HepG2 (cell line): ENCODE data around the gene GATD1. TPM values are rescaled to one million over a fixed set of nuclear protein-coding genes. Genes with fewer than 3 reads are reported as not detected.

Experiments used
- ETV5 ChIP-seq: IDR thresholded peaks from 2 replicates; pipeline ENCODE4 v1.6.1; 2018; ENCODE audit warnings: missing biosample characterization, missing genetic modification reagents, inconsistent platforms, borderline replicate concordance
- FOXJ3 ChIP-seq: sonication (generic); formaldehyde crosslinking; IDR thresholded peaks from 2 replicates; pipeline ENCODE4 v1.4.0; 2020; ENCODE audit warnings: missing genetic modification reagents, mild to moderate bottlenecking, borderline replicate concordance
- HES4 ChIP-seq: sonication (generic); formaldehyde crosslinking; IDR thresholded peaks from 2 replicates; pipeline ENCODE4 v1.9.0; 2021; ENCODE audit warnings: mild to moderate bottlenecking, missing genetic modification reagents, borderline replicate concordance
- RFX3 ChIP-seq: IDR thresholded peaks from 2 replicates; pipeline ENCODE4 v1.6.1; 2016; ENCODE audit warnings: missing biosample characterization, missing genetic modification reagents
- SCMH1 ChIP-seq: sonication (generic); formaldehyde crosslinking; IDR thresholded peaks from 2 replicates; pipeline ENCODE4 v1.9.0; 2021; ENCODE audit warnings: missing genetic modification reagents, mild to moderate bottlenecking, borderline replicate concordance
- SNAI1 ChIP-seq: sonication (generic); formaldehyde crosslinking; IDR thresholded peaks from 2 replicates; pipeline ENCODE4 v1.5.0; 2020; ENCODE audit warnings: mild to moderate bottlenecking, missing genetic modification reagents, borderline replicate concordance
- SNAPC4 ChIP-seq: sonication (generic); formaldehyde crosslinking; IDR thresholded peaks from 2 replicates; pipeline ENCODE4 v1.4.0; 2020; ENCODE audit warnings: mild to moderate bottlenecking, missing genetic modification reagents
- SP4 ChIP-seq: sonication (generic); formaldehyde crosslinking; IDR thresholded peaks from 2 replicates; pipeline ENCODE4 v1.8.1; 2023; ENCODE audit warnings: mild to moderate bottlenecking, missing genetic modification reagents
- SUZ12 ChIP-seq: fragments of 150-350 bp; IDR thresholded peaks from 2 replicates; pipeline ENCODE4 v1.6.1; 2014; ENCODE audit warnings: low read depth, low read length
- ZNF318 ChIP-seq: sonication (generic); formaldehyde crosslinking; IDR thresholded peaks from 2 replicates; pipeline ENCODE4 v1.4.0; 2020; ENCODE audit warnings: mild to moderate bottlenecking, missing genetic modification reagents
- ZNF7 ChIP-seq: IDR thresholded peaks from 2 replicates; pipeline ENCODE4 v1.6.1; 2016; ENCODE audit warnings: missing biosample characterization, missing genetic modification reagents
- polyA plus RNA-seq, 8 experiments: library from polyadenylated mRNA; depleted of rRNA in 3 of 8; stranded (reverse) in 7 of 8; unstranded in 1 of 8; fragments of >200 nt; fragmentation: Illumina TruSeq in 4 of 8; extraction: Trizol in 4 of 8; gene quantifications; 2 replicates each; pipeline versions ENCODE4 v1.2.1 to v1.2.3, GENCODE V29; 2011 to 2016; ENCODE audit warnings: low read depth in 4 of 8, missing spikeins in 1 of 8, mixed read lengths in 1 of 8; ENCODE audit not compliant: insufficient read depth in 1 of 8
- total RNA-seq, 5 experiments: library from RNA; depleted of rRNA; stranded (reverse); fragments of >200 nt; fragmentation: Illumina TruSeq; extraction: Trizol; gene quantifications; 2 replicates each; pipeline ENCODE4 v1.2.3, GENCODE V29; 2016; ENCODE audit warnings: low read depth in 1 of 5
- TF ChIP-seq, protein P1 (sequence below): IDR thresholded peaks from 2 replicates; pipeline ENCODE4 v1.6.1; 2018; ENCODE audit warnings: missing genetic modification reagents
- TF ChIP-seq, protein P2 (sequence below): sonication (generic); formaldehyde crosslinking; IDR thresholded peaks from 2 replicates; pipeline ENCODE4 v1.4.0; 2020; ENCODE audit warnings: mild to moderate bottlenecking, missing genetic modification reagents

Gene GATD1
- total and polyA plus RNA-seq, 2 of the 13 experiments (the other 11 are each of a cell fraction or from before 2014, with no cell fraction given) = 31.3 to 60.5 TPM

- TF ChIP-seq ZNF318 (CRISPR knock-in tag) (no peak), ZNF7 (CRISPR knock-in tag) (no peak), SP4 (CRISPR knock-in tag) (peak; percentile 93), HES4 (CRISPR knock-in tag) (peak; percentile 96), FOXJ3 (CRISPR knock-in tag) (no peak; the same call in 1 of the 2 replicates), SUZ12 (peak; percentile 60), SNAPC4 (CRISPR knock-in tag) (peak; percentile 91), SCMH1 (no peak), ETV5 (peak; percentile 64), SNAI1 (peak; percentile 18; the same call in 1 of the 2 replicates), RFX3 (no peak)
- TF ChIP-seq, protein P1, sequence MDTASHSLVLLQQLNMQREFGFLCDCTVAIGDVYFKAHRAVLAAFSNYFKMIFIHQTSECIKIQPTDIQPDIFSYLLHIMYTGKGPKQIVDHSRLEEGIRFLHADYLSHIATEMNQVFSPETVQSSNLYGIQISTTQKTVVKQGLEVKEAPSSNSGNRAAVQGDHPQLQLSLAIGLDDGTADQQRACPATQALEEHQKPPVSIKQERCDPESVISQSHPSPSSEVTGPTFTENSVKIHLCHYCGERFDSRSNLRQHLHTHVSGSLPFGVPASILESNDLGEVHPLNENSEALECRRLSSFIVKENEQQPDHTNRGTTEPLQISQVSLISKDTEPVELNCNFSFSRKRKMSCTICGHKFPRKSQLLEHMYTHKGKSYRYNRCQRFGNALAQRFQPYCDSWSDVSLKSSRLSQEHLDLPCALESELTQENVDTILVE (CRISPR knock-in tag) = 0 out of 2 replicates have a peak, but pooled peaks have one; percentile 15
- TF ChIP-seq, protein P2, sequence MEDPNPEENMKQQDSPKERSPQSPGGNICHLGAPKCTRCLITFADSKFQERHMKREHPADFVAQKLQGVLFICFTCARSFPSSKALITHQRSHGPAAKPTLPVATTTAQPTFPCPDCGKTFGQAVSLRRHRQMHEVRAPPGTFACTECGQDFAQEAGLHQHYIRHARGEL (CRISPR knock-in tag) = no peak
These were observed 32.2 kb upstream of the GATD1 start, which contains the start of gene RPLP2 (continued) for GRCh38 chr11:809287-810039.
